Keratinocyte (primary cell): Measurements from ENCODE around the gene CDKAL1.

Experiments
- CTCF ChIP-seq, 3 experiments: IDR thresholded peaks in 1 of 3; conservative IDR thresholded peaks in 1 of 3; optimal IDR thresholded peaks in 1 of 3; 2 replicates in 2 of 3; 3 replicates in 1 of 3; pipeline versions ENCODE3 to v1.5.1; 2011; ENCODE audit warnings: low read length in 3 of 3, mild to moderate bottlenecking in 3 of 3, moderate library complexity in 2 of 3, control low read depth in 1 of 3, inconsistent platforms in 1 of 3; ENCODE audit not compliant: insufficient read depth in 2 of 3; ENCODE audit errors: extremely low read depth in 1 of 3
- EZH2 ChIP-seq: IDR thresholded peaks from one replicate; pipeline ENCODE4 v1.6.1; 2012; ENCODE audit warnings: inconsistent platforms, mild to moderate bottlenecking, low read length, moderate library complexity

- TF ChIP-seq CTCF (optimal IDR thresholded peaks at IDR 0.05 in 1 of 3, IDR thresholded peaks at IDR 0.05 in 1 of 3, conservative IDR thresholded peaks at IDR 0.05 in 1 of 3; ENCODE audit: extremely low read depth in 1 of 3, insufficient read depth in 2 of 3, low read length in 3 of 3) (no peak), EZH2 (no peak)
These were observed 210.8 kb downstream of the CDKAL1 start for GRCh38 chr6:20744911-20745557.
